Fibroblast of skin of abdomen (primary cell): ENCODE data around the gene LARP1.

Source experiments
- DNase-seq: peaks from one replicate; pipeline ENCODE4 v3.0.0-alpha.2; 2013

LARP1 gene

DNA sequence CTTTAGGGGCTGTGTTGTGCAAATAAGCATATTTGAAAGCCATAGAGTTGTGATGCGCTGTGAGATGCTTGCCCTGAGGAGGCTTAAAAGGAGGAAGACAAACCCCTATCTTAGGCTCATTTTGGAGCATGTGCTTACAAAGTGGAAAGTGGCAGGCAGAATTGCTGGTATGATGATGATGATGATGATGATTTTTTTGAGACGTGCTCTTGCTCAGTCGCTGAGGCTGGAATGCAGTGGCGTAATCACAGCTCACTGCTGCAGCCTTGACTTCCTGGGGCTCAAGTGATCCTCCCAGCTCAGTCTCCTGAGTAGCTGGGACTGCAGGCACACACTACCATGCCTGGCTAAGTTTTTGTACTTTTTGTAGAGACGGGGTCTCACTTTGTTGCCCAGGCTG is 104.9 kb downstream of the LARP1 start:
- DNase-seq, result peak; percentile 65

DNA sequence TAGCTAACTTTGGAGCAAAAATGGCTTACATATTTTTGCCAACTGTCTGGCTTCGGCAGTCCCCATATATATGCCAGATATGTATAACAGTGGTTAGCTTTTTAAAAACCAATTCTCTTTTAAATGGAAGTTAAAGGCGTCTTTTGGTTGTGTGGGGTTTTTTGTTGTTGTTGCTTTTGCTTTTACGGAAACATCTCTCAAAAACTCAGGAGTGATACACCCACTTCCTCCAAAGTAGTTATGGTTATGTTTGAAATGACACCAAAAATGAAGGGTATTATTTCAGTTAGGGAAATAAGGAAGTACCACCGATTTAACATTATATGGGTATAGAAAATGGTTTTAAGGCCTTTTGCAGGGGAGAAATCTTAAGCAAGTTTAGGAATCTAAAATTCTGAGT is 105.6 kb downstream of the LARP1 start:
- no peak for DNase-seq

DNA sequence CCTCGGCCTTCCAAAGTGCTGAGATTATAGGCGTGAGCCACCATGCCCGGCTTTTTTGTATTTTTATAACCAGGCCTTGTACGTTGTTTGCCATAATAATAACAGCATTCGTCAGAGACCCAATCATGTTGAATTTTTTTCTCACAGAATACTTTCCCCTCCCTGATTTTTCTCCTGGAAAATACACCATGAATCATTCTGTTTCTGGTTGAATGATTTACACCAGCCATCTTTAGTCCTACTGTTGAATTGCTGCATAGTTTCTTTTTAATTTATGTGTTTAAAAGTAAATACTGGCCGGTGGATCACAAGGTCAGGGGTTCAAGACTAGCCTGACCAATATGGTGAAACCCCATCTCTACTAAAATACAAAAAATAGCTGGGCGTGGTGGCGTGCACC is 106.8 kb downstream of the LARP1 start:
- no peak for DNase-seq

DNA sequence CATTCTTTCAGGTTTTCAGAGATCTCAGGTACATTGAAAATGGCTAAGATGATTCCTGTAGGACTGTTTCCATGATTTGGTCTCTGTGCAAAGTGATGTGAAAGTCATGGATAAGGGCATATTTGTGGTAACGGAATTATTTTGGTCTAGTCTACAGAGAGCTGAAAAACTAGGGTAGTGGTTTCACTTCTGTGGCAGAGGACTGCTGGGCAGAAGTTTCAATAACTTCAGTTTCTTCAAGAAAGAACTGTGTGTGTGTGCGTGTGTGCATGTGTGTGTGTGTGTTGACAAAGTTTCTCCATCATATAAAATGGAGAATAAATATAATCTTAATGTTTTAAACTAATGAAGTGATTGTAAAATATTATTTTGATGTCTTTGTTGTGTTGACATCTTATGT is 107.6 kb downstream of the LARP1 start:
- peak; percentile 24 for DNase-seq

DNA sequence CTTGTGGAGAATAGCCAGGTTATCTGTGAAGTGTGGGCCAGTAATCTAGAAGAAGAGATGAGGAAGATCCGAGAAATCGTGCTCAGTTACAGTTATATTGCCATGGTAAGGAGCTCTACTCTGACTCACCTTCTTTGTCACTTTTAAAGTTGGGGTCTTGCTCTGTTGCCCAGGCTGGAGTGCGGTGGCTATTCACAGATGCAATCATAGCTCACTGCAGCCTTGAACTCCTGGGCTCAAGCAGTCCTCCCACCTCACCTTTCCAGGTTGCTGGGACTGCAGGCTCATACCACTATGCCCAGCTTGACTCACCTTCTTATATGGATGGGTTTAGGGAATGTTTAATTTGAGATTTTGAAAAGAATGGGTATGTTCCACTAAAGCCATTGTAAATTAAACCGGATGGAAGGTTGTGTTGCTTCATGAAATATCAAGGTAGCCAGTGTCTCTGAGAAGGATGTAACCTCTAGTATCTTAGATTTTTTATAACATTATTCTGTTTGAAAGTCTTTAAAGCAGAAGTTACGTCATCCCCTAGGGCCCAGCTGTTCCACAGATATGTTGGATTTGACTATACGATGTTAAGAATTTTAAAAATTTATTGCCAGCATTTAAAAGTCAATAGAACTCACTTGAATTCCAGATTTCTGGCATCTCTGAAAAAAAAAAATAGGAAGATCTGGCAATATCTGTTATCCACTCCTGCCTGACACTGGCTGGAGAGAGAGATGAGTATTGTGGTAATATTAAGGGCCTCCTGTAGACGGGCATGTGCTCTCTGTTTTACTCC is 108.3 kb downstream of the LARP1 start:
- DNase-seq, result peak; percentile 28

DNA sequence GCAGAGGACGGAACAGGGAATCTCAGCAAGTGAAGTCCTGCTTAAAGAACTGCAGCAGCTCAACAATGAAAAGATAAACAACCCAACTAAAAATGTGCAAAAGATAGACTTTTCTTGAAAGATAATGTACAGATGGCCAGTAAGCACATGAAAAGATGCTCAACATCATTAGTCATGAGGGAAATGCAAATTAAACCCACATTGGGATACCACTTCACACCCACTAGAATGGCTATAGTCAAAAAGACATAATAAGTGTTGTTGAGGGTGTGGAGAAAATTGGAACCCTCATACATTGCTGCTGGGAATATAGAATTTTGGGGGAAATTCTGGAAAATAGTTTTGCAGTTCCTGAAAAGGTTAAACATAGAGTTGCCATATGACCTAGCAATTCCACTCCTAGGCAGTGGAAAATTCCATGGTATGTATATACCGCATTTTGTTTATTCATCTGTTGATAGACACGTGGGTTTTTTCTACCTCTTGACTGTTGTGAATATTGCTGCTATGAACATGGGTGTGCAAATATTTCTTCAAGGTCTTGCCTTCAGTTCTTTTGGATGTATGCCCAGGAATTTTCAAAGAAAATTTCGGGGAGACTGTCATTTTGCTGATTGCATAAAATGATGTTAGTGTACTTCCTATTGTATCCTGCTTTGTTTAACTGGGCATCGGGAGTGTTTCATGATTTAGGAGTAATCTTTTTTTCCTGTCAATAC is 110.4 kb downstream of the LARP1 start:
- peak; percentile 18 for DNase-seq

DNA sequence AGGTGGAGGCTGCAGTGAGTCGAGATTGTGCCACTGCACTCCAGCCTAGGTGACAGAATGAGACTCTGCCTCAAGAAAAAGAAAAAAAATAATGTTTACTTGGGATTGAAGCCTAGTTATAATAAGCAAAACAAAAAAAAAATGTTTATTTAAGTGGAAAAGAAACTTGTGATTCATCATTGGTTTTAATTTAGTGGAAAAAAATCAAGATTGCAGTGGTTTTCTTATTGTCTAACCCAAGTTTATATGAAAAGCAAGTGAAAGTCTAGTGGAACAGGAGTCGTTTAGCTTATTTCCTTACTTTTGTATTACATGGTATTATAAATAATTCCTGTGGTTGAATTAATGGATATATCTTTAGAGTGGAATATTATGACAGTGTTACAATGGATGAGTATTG is 111.7 kb downstream of the LARP1 start:
- DNase-seq, result no peak
